Activated CD8-positive, alpha-beta memory T cell treated with anti-CD3 and anti-CD28 coated beads, Interleukin-2, amount 50 U/mL, for 4 hours (primary cell): ENCODE data around the gene GSX1.
"Not testable (repeated sequence)": the region's sequence is repeated elsewhere in the genome, so short reads cannot be mapped to it uniquely, and the experiment has no call there.

Experiments
- DNase-seq: peaks from one replicate; pipeline ENCODE4 v3.0.0-alpha.2; 2020

The GSX1 gene

GRCh38 chr13:27794921-27795717 lies 2.8 kb downstream of the GSX1 start:
- DNase-seq = no peak

- no peak for DNase-seq
Observed at GRCh38 chr13:27795718-27796019, 3.4 kb downstream of the GSX1 start.

GRCh38 chr13:27796544-27797227 lies 4.4 kb downstream of the GSX1 start:
- no peak for DNase-seq

GRCh38 chr13:27797228-27797624 lies 4.9 kb downstream of the GSX1 start:
- no peak for DNase-seq

- no peak for DNase-seq
Observed at GRCh38 chr13:27806744-27807387, 14.6 kb downstream of the GSX1 start.

- no peak for DNase-seq
Observed at GRCh38 chr13:27808851-27809550, 16.7 kb downstream of the GSX1 start.

- no peak for DNase-seq
Observed at GRCh38 chr13:27810009-27810408, 17.7 kb downstream of the GSX1 start.

- DNase-seq = no peak
Observed at GRCh38 chr13:27810461-27810860, 18.2 kb downstream of the GSX1 start.

GRCh38 chr13:27813826-27814225 lies 21.5 kb downstream of the GSX1 start:
- DNase-seq = no peak

GRCh38 chr13:27817832-27818231 lies 25.5 kb downstream of the GSX1 start:
- not testable (repeated sequence) for DNase-seq

- no peak for DNase-seq
Observed at GRCh38 chr13:27820524-27821482, 28.5 kb downstream of the GSX1 start.

- no peak for DNase-seq
Observed at GRCh38 chr13:27821566-27821965, 29.3 kb downstream of the GSX1 start.

- DNase-seq = no peak
Observed at GRCh38 chr13:27822258-27822872, 30.1 kb downstream of the GSX1 start.

GRCh38 chr13:27822873-27823311 lies 30.6 kb downstream of the GSX1 start:
- DNase-seq = no peak

GRCh38 chr13:27824121-27824520 lies 31.8 kb downstream of the GSX1 start:
- DNase-seq = no peak

GRCh38 chr13:27825072-27825471 lies 32.8 kb downstream of the GSX1 start:
- DNase-seq = no peak

- DNase-seq = peak; percentile 67
Observed at GRCh38 chr13:27826379-27827353, 34.4 kb downstream of the GSX1 start.

GRCh38 chr13:27827646-27828045 lies 35.4 kb downstream of the GSX1 start:
- no peak for DNase-seq

- DNase-seq = peak; percentile 60
Observed at GRCh38 chr13:27830010-27830409, 37.7 kb downstream of the GSX1 start.

GRCh38 chr13:27833206-27833605 lies 40.9 kb downstream of the GSX1 start:
- DNase-seq = no peak
